ENCODE measurements around the gene SEC22A.

GRCh38 chr3:123193448-123194101 is 8.2 kb upstream of the SEC22A start:
- TF ChIP-seq POLR2A (IDR thresholded peaks at IDR 0.05) (no peak), POLR2AphosphoS5 (IDR thresholded peaks at IDR 0.05; ENCODE audit: insufficient read depth in 1 of 2, low read depth in 1 of 2) (no peak)
